Transverse colon (tissue), 4 donors: ENCODE data around the gene ZDHHC17. TPM values are rescaled to one million over a fixed set of nuclear protein-coding genes. Genes with fewer than 3 reads are reported as not detected.

Source experiments
- DNase-seq: peaks from one replicate; pipeline ENCODE4 v3.0.0-alpha.2; 2019
- H3K27ac ChIP-seq, 4 donors: fragments of 200-600 bp; sonication (generic); 2 replicates each; pipeline ENCODE4 v1.5.1; 2016 to 2018; ENCODE audit warnings: inconsistent platforms in 4 of 4
- H3K27me3 ChIP-seq: fragments of 200-600 bp; sonication (generic); 2 replicates; pipeline ENCODE4 v1.5.1; 2017; ENCODE audit warnings: inconsistent platforms
- H3K36me3 ChIP-seq, 4 donors: fragments of 200-600 bp; sonication (generic); 2 replicates each; pipeline ENCODE4 v1.5.1; 2017 to 2019; ENCODE audit warnings: inconsistent platforms in 4 of 4
- H3K4me1 ChIP-seq, 4 donors: fragments of 200-600 bp; sonication (generic); 2 replicates each; pipeline ENCODE4 v1.5.1; 2017 to 2020; ENCODE audit warnings: inconsistent platforms in 4 of 4
- H3K4me3 ChIP-seq, 4 donors: fragments of 200-600 bp; sonication (generic); 1 replicate in 1 of 4; 2 replicates in 3 of 4; pipeline versions ENCODE4 v1.5.1 to v1.6.1; 2017 to 2019; ENCODE audit warnings: inconsistent platforms in 4 of 4
- H3K9me3 ChIP-seq, 2 donors: fragments of 200-600 bp; sonication (generic); 2 replicates each; pipeline ENCODE4 v1.5.1; 2017 to 2019; ENCODE audit warnings: inconsistent platforms in 2 of 2
- EP300 ChIP-seq: sonication (generic); formaldehyde crosslinking; IDR thresholded peaks from one replicate; pipeline ENCODE4 v1.6.1; 2017; ENCODE audit warnings: antibody characterized with exemption, low read depth
- POLR2A ChIP-seq: fragments of 450-650 bp; IDR thresholded peaks from one replicate; pipeline ENCODE4 v1.6.1; 2016; ENCODE audit warnings: antibody characterized with exemption, mild to moderate bottlenecking, moderate library complexity
- POLR2AphosphoS5 ChIP-seq, 3 donors: sonication (generic); formaldehyde crosslinking; IDR thresholded peaks; one replicate each; pipeline ENCODE4 v1.6.1; 2016; ENCODE audit warnings: antibody characterized with exemption in 3 of 3
- WGBS, 2 donors: methylation state at CpG; one replicate each; pipeline ENCODE4 v1.1.5; 2018; ENCODE audit warnings: low coverage in 1 of 2; 5-methylcytosine and 5-hydroxymethylcytosine counted together
- in situ Hi-C, 4 donors: fragments of 200-750 bp; cut with MboI; loops; one replicate each; pipeline versions ENCODE4 v1.15.0 to v1.15.1; 2017; ENCODE audit warnings: low sequenced_read_pairs in 3 of 4, low pct_ligation_motif_present in 1 of 4, low pct_unique_long_range_greater_than_20kb in 1 of 4
- intact Hi-C: fragments of 100-400 bp; cut with DNase I; formaldehyde crosslinking; loops from one replicate; pipeline ENCODE4 v1.15.1; 2023; ENCODE audit warnings: low total_unique reads
- total RNA-seq, 4 donors: library from RNA; depleted of rRNA; stranded (reverse); fragments of >200 nt; gene quantifications; one replicate each; pipeline ENCODE4 v1.1.0, GENCODE V29; 2016
- TF ChIP-seq, protein P1 (sequence below), 5 experiments: fragments of 200-600 bp in 3 of 5; fragments of 450-650 bp in 2 of 5; sonication (generic) in 3 of 5; IDR thresholded peaks; 1 replicate in 2 of 5; 2 replicates in 3 of 5; pipeline ENCODE4 v1.5.1; 2016 to 2017; ENCODE audit warnings: antibody characterized with exemption in 5 of 5, inconsistent platforms in 3 of 5, mild to moderate bottlenecking in 2 of 5, moderate library complexity in 1 of 5

Gene ZDHHC17
- total RNA-seq, 4 donors from 2014 or later, result 2.6 to 38.7 (median 18.5) TPM

DNA sequence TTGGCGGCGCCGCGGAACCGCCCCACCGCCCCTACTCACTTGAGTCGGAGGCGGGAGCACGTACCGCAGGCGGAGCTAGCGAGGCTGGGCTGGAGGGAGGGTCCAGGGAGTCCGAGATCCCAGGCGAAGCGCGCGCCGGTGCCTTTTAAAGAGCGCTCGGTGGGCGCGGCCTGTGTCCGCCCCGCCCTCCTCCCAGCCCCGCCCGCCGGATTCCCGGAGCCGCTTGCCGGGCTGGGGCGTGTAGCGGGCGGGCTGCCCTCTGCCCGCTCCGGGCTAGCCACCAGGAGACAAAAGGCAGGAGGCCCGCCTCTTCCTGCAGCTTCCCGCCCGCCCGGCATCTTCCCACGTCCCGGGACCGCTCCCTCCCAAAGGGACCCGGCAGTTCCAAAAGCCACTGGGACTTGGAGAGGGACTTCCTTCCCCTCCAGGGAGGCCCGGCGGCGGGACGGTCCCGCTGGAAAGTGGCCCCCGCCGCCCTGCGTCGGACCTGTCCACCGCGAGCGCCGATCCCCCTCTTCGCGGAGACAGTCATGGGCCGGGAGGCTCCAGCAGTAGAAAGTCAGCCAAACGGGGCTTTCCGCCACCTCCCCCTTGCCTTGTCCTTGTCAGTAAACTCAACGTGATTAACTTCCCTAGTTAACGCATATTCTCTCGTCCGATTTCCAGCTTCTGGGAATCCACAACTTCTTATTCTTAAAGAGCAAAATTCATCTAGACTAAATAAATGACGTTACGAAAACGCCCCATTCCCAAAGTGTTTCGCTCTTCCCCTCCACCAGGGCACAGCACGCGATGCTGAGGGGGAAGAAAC lies 115.2 kb downstream of the ZDHHC17 start, which contains the start of gene CSRP2:
Gene CSRP2, minus strand, starts transcription at position 121 of the 811 bp plus-strand sequence. CDS start 12,759 bp downstream, outside the sequence.
- in situ Hi-C loops, result no loop called here
- DNase-seq, result peak; percentile 88
- 3 to 13% methylated on average over 8 to 39 of the region's 71 CpGs for WGBS, 2 donors
- Histone ChIP-seq H3K27ac (peak within 1 kb of the TSS; percentile 76 to 86 (median 82)), H3K4me1 (peaks cover 3 to 18% (median 9%) of the 10 kb centered on the region in 4 donors), H3K27me3 (peaks cover 38% of the 10 kb centered on the region), H3K36me3 (no peaks in the 10 kb centered on the region), H3K9me3 (no peaks in the 10 kb centered on the region), H3K4me3 (peak within 1 kb of the TSS; percentile 55 to 85 (median 63))
- intact Hi-C loops, result no loop called here
- no peak for TF ChIP-seq EP300
- peak; percentile 76 to 87 (median 80) for TF ChIP-seq POLR2AphosphoS5 (IDR thresholded peaks at IDR 0.05)
- TF ChIP-seq, protein P1, sequence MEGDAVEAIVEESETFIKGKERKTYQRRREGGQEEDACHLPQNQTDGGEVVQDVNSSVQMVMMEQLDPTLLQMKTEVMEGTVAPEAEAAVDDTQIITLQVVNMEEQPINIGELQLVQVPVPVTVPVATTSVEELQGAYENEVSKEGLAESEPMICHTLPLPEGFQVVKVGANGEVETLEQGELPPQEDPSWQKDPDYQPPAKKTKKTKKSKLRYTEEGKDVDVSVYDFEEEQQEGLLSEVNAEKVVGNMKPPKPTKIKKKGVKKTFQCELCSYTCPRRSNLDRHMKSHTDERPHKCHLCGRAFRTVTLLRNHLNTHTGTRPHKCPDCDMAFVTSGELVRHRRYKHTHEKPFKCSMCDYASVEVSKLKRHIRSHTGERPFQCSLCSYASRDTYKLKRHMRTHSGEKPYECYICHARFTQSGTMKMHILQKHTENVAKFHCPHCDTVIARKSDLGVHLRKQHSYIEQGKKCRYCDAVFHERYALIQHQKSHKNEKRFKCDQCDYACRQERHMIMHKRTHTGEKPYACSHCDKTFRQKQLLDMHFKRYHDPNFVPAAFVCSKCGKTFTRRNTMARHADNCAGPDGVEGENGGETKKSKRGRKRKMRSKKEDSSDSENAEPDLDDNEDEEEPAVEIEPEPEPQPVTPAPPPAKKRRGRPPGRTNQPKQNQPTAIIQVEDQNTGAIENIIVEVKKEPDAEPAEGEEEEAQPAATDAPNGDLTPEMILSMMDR (IDR thresholded peaks at IDR 0.05), result peak in 2 of 5 experiments; percentile 9 to 18
- peak; percentile 58 for TF ChIP-seq POLR2A

DNA sequence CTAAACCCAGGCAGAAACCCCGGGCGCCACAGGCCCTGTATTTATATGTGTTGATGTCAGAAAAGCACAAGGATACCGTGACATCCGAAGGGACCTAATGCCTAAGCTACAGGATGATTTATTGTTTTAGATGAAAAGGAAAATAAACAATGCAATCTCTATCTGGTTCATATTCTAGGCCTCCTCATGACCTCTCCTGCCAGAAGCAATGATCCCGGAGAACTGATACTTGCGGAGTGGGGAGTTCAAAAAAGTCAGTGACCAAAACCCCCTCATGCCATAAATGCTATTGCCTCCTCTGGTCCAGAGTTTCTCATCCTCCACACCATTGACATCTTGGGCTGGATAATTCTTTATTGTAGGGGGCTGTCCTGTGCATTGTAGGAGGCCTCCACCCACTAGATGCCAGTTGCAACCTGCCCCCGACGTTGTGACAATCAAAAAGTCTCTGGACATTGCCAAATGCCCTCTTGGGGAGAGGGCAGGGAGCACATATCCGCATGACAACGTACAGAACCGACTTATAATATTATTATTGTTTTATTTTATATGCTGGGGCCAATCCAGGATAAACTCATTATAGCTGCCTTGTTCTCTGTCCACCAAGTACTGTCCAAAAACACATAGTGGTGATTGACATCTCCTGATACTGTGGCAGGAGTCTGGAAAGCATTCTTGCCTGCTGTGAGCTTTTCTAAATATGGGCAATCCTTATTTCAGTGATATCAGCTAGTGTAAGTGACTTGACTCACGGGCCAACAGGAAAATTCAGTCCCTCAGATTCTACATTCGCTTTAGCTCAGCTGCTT lies 116.0 kb downstream of the ZDHHC17 start:
- DNase-seq, result no peak
- Histone ChIP-seq H3K4me1 (peaks cover 3 to 18% (median 9%) of the 10 kb centered on the region in 4 donors), H3K9me3 (no peaks in the 10 kb centered on the region), H3K27me3 (peaks cover 38% of the 10 kb centered on the region), H3K4me3 (peak overlapping the region in 3 of 4 donors; percentile 55 to 85 (median 57)), H3K36me3 (no peaks in the 10 kb centered on the region), H3K27ac (peak overlapping the region; percentile 76 to 86 (median 82))
- WGBS, 2 donors, result 58 to 65% methylated on average over 6 to 13 of the region's 13 CpGs
- intact Hi-C loops, result no loop called here
- TF ChIP-seq, protein P1 (IDR thresholded peaks at IDR 0.05), result peak in 2 of 5 experiments; percentile 3 to 38
- TF ChIP-seq EP300, result no peak
- in situ Hi-C loops, result no loop called here

DNA sequence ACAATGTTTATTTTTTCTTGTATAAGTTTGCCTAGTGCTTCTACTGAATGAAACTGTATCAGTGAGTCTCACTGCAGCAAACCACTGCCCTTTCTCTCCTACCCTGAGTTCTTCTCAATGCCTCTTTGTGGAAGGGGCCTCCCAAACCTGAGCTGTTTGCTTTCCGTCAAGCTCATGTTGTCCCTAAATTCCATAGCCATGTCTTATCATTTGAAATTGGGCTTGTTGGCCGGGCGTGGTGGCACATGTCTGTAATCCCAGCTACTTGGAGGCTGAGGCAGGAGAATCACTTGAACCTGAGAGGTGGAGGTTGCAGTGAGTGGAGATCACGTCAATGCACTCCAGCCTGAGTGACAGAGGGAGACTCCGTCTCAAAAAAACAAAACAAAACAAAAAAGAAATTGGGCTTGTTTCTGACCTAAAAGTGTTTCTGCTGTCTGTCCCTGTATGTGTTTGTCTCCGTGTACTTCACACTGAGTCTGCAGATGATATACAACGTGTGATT lies 116.7 kb downstream of the ZDHHC17 start:
- TF ChIP-seq, protein P1 (IDR thresholded peaks at IDR 0.05), result no peak
- TF ChIP-seq POLR2AphosphoS5 (IDR thresholded peaks at IDR 0.05) (no peak), POLR2A (no peak), EP300 (no peak)
- intact Hi-C loops (no loop called here), in situ Hi-C loops (no loop called here)
- Histone ChIP-seq H3K27me3 (peaks cover 38% of the 10 kb centered on the region), H3K27ac (peak overlapping the region in 1 of 4 donors; percentile 80), H3K36me3 (no peaks in the 10 kb centered on the region), H3K4me1 (peaks cover 3 to 18% (median 9%) of the 10 kb centered on the region in 4 donors), H3K4me3 (no peak overlapping the region), H3K9me3 (no peaks in the 10 kb centered on the region)
- 85 to 92% methylated on average over 3 to 7 of the region's 7 CpGs for WGBS, 2 donors
- no peak for DNase-seq

DNA sequence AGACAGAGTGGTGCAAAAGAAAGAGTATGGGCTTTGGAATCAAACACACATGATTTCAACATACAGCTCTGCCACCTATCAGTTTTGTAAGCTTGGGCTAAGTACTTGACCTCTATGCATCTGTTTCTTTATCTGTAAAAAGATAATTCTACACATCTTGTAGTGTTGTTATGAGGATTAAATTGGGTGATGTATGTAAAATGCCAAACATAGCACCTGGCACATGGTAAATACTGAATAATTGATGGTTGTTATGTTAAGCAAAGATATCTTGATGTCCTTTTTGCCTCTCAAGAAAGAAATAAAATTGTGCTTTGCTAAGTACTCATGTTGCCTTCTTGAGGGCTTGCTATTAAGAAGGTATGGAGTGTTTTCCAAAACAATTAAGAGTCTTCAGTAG lies 117.2 kb downstream of the ZDHHC17 start:
- Histone ChIP-seq H3K4me1 (peaks cover 3 to 18% (median 9%) of the 10 kb centered on the region in 4 donors), H3K27me3 (peaks cover 38% of the 10 kb centered on the region), H3K27ac (no peak overlapping the region), H3K9me3 (no peaks in the 10 kb centered on the region), H3K4me3 (no peak overlapping the region), H3K36me3 (no peaks in the 10 kb centered on the region)
- no peak for DNase-seq
- intact Hi-C loops, result no loop called here
- in situ Hi-C loops, result no loop called here
- TF ChIP-seq POLR2A (no peak), POLR2AphosphoS5 (IDR thresholded peaks at IDR 0.05) (no peak), EP300 (no peak)
- TF ChIP-seq, protein P1 (IDR thresholded peaks at IDR 0.05), result no peak
